Glomerular visceral epithelial cell (primary cell): ENCODE measurements around the gene PIK3C2B.
A peak's percentile ranks its signal among the peaks of the same experiment; 100 is the strongest.

ENCODE experiments used
- DNase-seq: peaks from one replicate; pipeline ENCODE4 v3.0.0-alpha.2; 2016; ENCODE audit errors: extremely low spot score

Gene PIK3C2B

DNA sequence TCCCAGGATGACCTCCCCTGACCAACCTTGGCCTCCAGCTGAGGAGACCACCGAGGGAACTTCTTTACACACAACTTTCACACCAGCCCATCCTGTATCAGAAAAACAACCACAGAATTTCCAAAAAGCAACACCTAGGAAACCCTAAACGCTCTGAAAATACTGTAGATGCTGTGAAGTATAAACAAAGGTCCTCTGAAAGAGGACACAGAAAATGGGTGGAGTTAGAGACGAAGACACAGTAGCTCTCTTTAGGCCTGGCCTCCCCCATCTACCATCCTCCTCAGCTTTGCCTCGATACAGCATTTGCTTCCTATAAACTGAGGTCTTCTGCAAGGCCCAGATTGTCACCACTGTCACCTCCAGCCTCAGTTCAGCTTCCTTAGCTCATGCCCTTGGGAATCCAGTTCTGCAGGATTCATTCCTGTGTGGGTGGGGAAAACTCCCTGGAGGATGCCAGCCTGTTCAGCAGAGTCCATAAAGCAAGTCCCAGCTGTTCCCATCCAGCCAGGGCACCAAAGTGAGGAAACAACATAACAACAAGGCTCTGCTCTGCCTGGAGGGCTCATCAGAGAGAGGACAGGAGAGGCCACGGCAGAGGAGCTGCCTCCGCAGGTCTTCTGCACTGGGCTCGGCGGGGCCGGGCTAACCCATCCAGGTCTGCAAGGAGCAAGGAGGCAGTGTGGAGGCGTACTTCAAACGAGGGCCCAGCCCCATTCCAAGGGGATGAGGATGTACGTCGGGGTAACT is 15.0 kb downstream of the PIK3C2B start:
- DNase-seq = no peak

GRCh38 chr1:204478921-204479320 is 15.7 kb downstream of the PIK3C2B start:
- no peak for DNase-seq

GRCh38 chr1:204478172-204478899 is 16.3 kb downstream of the PIK3C2B start:
- no peak for DNase-seq

DNA sequence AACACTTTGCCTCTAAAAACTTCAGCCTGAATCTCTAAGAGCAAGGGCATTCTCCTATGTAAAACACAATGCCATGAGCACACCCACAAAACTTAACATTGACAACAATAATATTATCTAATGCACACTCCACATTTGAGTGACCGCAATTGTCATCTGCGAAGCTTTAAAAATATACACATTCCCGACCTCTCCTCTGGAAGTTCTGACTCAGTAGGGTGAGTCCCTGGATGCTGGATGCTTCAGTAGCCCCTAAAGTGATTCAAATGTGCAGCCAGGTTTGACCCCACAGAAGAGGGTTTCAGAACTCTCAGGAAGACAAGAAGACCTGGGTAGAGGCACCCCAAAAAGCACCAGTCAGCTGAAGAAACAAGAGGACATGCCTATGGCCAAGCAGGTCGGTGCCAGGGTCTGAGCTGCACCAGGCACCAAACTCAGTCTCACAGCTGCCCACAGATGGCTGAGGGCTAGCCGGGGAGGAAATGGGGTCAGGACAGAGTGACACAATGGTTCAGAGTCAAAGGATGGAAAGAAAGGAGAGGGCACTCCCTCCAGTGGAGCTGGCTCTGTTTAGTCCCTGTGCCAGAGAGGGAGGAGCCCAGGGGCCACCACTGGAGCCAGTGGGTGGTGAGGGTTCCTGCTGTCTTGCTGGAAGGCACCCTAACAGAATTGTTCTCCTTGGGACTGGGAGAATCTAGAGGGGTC is 17.4 kb downstream of the PIK3C2B start:
- DNase-seq = peak; percentile 18

GRCh38 chr1:204476563-204476962 is 18.0 kb downstream of the PIK3C2B start:
- no peak for DNase-seq

GRCh38 chr1:204475656-204476432 is 18.8 kb downstream of the PIK3C2B start:
- peak; percentile 25 for DNase-seq

- no peak for DNase-seq
Measured at GRCh38 chr1:204473400-204473965, 21.1 kb downstream of the PIK3C2B start.

DNA sequence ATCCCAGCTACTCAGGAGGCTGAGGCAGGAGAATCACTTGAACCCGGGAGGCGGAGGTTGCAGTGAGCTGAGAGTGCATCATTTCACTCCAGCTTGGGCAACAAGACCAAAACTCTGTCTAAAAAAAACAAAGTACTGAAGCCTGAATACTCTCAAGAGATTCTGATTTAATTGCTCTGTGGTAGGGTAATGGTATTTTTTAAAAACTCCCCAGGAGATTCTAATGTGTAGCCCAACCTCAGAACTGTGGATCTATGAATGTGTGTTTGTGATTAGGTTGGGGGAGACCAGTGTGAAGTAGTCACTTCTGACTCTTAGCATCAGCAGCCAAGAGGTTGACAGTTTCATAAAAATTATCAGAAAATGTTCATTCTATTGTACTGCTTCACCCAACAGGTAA is 21.9 kb downstream of the PIK3C2B start:
- DNase-seq = no peak

GRCh38 chr1:204471687-204472086 is 22.9 kb downstream of the PIK3C2B start:
- no peak for DNase-seq

- no peak for DNase-seq
Measured at GRCh38 chr1:204469304-204469703, 25.3 kb downstream of the PIK3C2B start.

- DNase-seq = no peak
Measured at GRCh38 chr1:204468766-204469302, 25.8 kb downstream of the PIK3C2B start.

DNA sequence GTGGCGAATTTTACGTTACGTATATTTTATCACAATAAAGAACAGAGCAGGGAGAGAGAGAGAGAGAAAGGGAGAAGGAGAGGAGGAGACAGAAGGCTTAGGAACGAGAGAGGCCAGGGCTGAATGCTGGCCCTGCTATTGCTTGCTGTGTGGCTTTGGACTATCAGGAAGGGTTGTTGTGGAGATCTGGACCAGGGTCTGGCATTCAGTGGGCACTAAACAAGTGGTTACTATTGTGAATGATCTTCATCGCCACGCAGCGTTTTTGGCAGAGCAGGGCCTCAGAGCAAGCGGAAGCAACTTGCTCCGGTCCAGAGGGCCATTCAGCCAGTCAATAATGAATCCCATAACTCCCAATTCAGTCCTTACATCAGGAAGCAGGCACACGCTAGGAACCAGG is 26.4 kb downstream of the PIK3C2B start:
- DNase-seq = no peak

- no peak for DNase-seq
Measured at GRCh38 chr1:204466416-204467405, 27.9 kb downstream of the PIK3C2B start.

- DNase-seq = no peak
Measured at GRCh38 chr1:204465546-204466415, 28.8 kb downstream of the PIK3C2B start.

GRCh38 chr1:204464701-204465100 is 29.9 kb downstream of the PIK3C2B start:
- no peak for DNase-seq

GRCh38 chr1:204464187-204464631 is 30.4 kb downstream of the PIK3C2B start:
- no peak for DNase-seq

DNA sequence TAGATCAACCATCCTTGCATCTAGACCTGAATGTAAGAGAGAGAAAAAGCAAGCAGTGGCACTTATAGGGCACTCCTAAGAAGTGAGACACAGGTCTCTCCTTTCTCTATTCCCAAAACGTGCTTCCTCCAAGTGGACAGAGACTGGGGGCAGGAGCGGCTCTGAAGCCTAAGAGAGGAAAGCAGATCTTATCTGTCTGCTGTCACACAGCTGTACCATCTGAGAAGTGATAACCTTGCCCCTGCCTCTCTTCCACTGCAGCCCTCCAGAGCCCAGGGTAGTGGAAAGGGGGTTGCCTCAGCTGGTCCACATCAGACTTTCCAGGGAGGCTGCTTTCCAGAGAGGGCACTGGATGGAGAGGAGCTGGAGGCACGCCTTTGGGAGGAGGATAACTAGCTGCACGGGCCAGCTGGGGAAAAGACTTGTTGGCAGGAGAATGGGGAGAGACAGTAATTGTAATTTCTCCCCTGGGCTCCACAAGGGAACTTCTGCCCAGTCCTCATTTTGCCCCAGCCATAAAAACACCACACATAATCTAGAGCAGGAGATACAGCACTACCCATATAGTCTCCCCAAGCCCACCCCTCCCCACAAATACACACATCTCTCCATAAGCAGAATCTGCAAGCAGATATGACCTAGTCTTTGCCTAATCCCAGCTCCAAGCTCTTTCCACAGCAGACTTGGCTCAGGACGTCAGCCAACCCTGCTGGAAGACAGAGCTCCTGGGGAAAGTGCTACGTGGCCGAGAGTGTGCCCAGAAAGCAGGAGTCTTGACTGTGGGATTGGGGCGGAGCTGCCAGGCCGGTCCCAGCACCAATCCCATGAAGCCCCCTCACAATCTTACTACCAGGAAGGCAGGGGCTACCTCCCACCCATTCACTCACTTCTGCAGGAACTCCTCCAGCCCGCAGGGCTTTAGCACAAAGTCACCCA is 31.2 kb downstream of the PIK3C2B start:
- DNase-seq = no peak

- no peak for DNase-seq
Measured at GRCh38 chr1:204462229-204462561, 32.4 kb downstream of the PIK3C2B start.
